ENCODE results near the gene TBC1D8.

DNA sequence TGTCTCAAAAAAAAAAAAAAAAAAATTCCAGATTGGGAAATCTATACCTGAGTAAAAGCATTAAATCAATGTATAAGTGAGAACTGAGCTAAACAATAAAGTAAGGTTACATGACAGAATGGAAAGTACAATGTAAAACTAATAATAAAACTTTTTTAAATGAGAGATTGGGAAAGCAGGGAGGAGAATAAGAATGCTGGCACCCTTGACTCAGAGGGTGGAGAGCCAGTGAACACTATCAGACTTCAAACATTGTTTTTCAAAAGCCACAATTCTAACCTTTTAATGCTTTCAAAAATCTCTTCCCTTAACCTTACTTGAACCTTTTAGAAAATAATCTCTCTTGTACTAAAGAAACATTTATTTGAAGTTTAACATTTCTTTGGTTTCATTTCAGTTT is 63.5 kb downstream of the TBC1D8 start:
- TF ChIP-seq, protein P1, sequence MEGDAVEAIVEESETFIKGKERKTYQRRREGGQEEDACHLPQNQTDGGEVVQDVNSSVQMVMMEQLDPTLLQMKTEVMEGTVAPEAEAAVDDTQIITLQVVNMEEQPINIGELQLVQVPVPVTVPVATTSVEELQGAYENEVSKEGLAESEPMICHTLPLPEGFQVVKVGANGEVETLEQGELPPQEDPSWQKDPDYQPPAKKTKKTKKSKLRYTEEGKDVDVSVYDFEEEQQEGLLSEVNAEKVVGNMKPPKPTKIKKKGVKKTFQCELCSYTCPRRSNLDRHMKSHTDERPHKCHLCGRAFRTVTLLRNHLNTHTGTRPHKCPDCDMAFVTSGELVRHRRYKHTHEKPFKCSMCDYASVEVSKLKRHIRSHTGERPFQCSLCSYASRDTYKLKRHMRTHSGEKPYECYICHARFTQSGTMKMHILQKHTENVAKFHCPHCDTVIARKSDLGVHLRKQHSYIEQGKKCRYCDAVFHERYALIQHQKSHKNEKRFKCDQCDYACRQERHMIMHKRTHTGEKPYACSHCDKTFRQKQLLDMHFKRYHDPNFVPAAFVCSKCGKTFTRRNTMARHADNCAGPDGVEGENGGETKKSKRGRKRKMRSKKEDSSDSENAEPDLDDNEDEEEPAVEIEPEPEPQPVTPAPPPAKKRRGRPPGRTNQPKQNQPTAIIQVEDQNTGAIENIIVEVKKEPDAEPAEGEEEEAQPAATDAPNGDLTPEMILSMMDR (IDR thresholded peaks at IDR 0.05), result no peak
- no peak for TF ChIP-seq POLR2A (IDR thresholded peaks at IDR 0.05)
